GM10847 (cell line): ENCODE measurements around the gene MYO5B.

Experiments used
- POLR2A ChIP-seq: IDR thresholded peaks from 2 replicates; pipeline ENCODE4 v1.6.1; 2011; ENCODE audit not compliant: insufficient read length; ENCODE audit errors: extremely low read depth

MYO5B gene

GRCh38 chr18:50194631-50195532, at the start of gene MYO5B:
Gene MYO5B (minus strand): TSS chr18:50195147. CDS start chr18:50194793, 354 bp downstream.
- TF ChIP-seq POLR2A, result no peak

- TF ChIP-seq POLR2A, result no peak
Observed at GRCh38 chr18:50240080-50240563, 45.2 kb upstream of the MYO5B start.

- no peak for TF ChIP-seq POLR2A
Observed at GRCh38 chr18:50232419-50232818, 37.5 kb upstream of the MYO5B start.

- no peak for TF ChIP-seq POLR2A
Observed at GRCh38 chr18:50231621-50232020, 36.7 kb upstream of the MYO5B start.

GRCh38 chr18:50218432-50219197, 23.7 kb upstream of the MYO5B start:
- no peak for TF ChIP-seq POLR2A

GRCh38 chr18:50209311-50209710, 14.4 kb upstream of the MYO5B start:
- TF ChIP-seq POLR2A, result no peak

- no peak for TF ChIP-seq POLR2A
Observed at GRCh38 chr18:50207722-50208121, 12.8 kb upstream of the MYO5B start.

GRCh38 chr18:50203801-50204604, 9.1 kb upstream of the MYO5B start:
- no peak for TF ChIP-seq POLR2A

GRCh38 chr18:50201476-50202018, 6.6 kb upstream of the MYO5B start:
- TF ChIP-seq POLR2A, result no peak

- no peak for TF ChIP-seq POLR2A
Observed at GRCh38 chr18:50199921-50200320, 5.0 kb upstream of the MYO5B start.

GRCh38 chr18:50199346-50199855, 4.5 kb upstream of the MYO5B start:
- TF ChIP-seq POLR2A, result no peak

GRCh38 chr18:50196261-50196660, 1.3 kb upstream of the MYO5B start:
- TF ChIP-seq POLR2A, result no peak

GRCh38 chr18:50195689-50196088, 742 bp upstream of the MYO5B start:
- TF ChIP-seq POLR2A, result no peak

GRCh38 chr18:50193796-50194630, 934 bp downstream of the MYO5B start:
- TF ChIP-seq POLR2A, result no peak
